Measurements from ENCODE around the gene KTN1.

KTN1 gene

GRCh38 chr14:55667801-55668200 is 87.8 kb downstream of the KTN1 start:
- TF ChIP-seq CTCF (IDR thresholded peaks at IDR 0.05; ENCODE audit: borderline replicate concordance, control extremely low read depth, extremely low read depth, insufficient read depth, missing control alignments): no peak
- in situ Hi-C loops (cut with MboI; ENCODE audit: low sequenced_read_pairs, unreplicated experiment): no loop called here
- no peak for DNase-seq (ENCODE audit: low spot score)

GRCh38 chr14:55671641-55672040 is 91.6 kb downstream of the KTN1 start:
- TF ChIP-seq CTCF (IDR thresholded peaks at IDR 0.05; ENCODE audit: borderline replicate concordance, control extremely low read depth, extremely low read depth, insufficient read depth, missing control alignments): no peak
- in situ Hi-C loops (cut with MboI; ENCODE audit: low sequenced_read_pairs, unreplicated experiment): no loop called here

GRCh38 chr14:55673048-55673447 is 93.0 kb downstream of the KTN1 start:
- no peak for TF ChIP-seq CTCF (IDR thresholded peaks at IDR 0.05; ENCODE audit: borderline replicate concordance, control extremely low read depth, extremely low read depth, insufficient read depth, missing control alignments)
- DNase-seq (ENCODE audit: low spot score): no peak
- in situ Hi-C loops (cut with MboI; ENCODE audit: low sequenced_read_pairs, unreplicated experiment): no loop called here

More at GRCh38 chr14:55671641-55672040, 91.6 kb downstream of the KTN1 start:
- no peak for DNase-seq (ENCODE audit: low spot score)

GRCh38 chr14:55681096-55681495 is 101.1 kb downstream of the KTN1 start:
- in situ Hi-C loops (cut with MboI; ENCODE audit: low sequenced_read_pairs, unreplicated experiment): no loop called here
- no peak for DNase-seq (ENCODE audit: low spot score)
- no peak for TF ChIP-seq CTCF (IDR thresholded peaks at IDR 0.05; ENCODE audit: borderline replicate concordance, control extremely low read depth, extremely low read depth, insufficient read depth, missing control alignments)

- DNase-seq (ENCODE audit: low spot score): no peak
- no peak for TF ChIP-seq CTCF (IDR thresholded peaks at IDR 0.05; ENCODE audit: borderline replicate concordance, control extremely low read depth, extremely low read depth, insufficient read depth, missing control alignments)
- in situ Hi-C loops (cut with MboI; ENCODE audit: low sequenced_read_pairs, unreplicated experiment): no loop called here
These were observed 105.1 kb downstream of the KTN1 start for GRCh38 chr14:55684956-55685584.

GRCh38 chr14:55686713-55687112 is 106.7 kb downstream of the KTN1 start:
- TF ChIP-seq CTCF (IDR thresholded peaks at IDR 0.05; ENCODE audit: borderline replicate concordance, control extremely low read depth, extremely low read depth, insufficient read depth, missing control alignments): no peak
- in situ Hi-C loops (cut with MboI; ENCODE audit: low sequenced_read_pairs, unreplicated experiment): no loop called here
- no peak for DNase-seq (ENCODE audit: low spot score)
